ENCODE measurements around the gene SAA2.
"Not testable (repeated sequence)": the region's sequence is repeated elsewhere in the genome, so short reads cannot be mapped to it uniquely, and the experiment has no call there.

The SAA2 gene

GRCh38 chr11:18265949-18266348, 17.5 kb upstream of the SAA2 start, which contains the start of gene SAA1:
Gene SAA1 (plus strand): TSS chr11:18266264. CDS start chr11:18266888, 624 bp downstream.
- TF ChIP-seq CTCF (IDR thresholded peaks at IDR 0.05; ENCODE audit: low read depth, low read length) = no peak
- Histone ChIP-seq H3K9me3 (ENCODE audit: severe bottlenecking) (no peaks in the 10 kb centered on the region), H3K27me3 (ENCODE audit: insufficient read depth, low read depth, severe bottlenecking) (no peaks in the 10 kb centered on the region), H3K36me3 (no peaks in the 10 kb centered on the region), H3K4me3 (ENCODE audit: low read depth, low read length) (no peak within 1 kb of the TSS), H3K27ac (no peak within 1 kb of the TSS)
- no peak for DNase-seq

GRCh38 chr11:18264677-18265555, 16.4 kb upstream of the SAA2 start:
- H3K4me3 ChIP-seq (ENCODE audit: low read depth, low read length) = no peak overlapping the region
- no peak for DNase-seq
- TF ChIP-seq CTCF (IDR thresholded peaks at IDR 0.05; ENCODE audit: low read depth, low read length) = no peak
- H3K36me3 ChIP-seq = no peaks in the 10 kb centered on the region
- no peaks in the 10 kb centered on the region for H3K9me3 ChIP-seq (ENCODE audit: severe bottlenecking)
- no peak overlapping the region for H3K27ac ChIP-seq
- no peaks in the 10 kb centered on the region for H3K27me3 ChIP-seq (ENCODE audit: insufficient read depth, low read depth, severe bottlenecking)

GRCh38 chr11:18264035-18264434, 15.6 kb upstream of the SAA2 start:
- DNase-seq = no peak
- Histone ChIP-seq H3K27ac (no peak overlapping the region), H3K27me3 (ENCODE audit: insufficient read depth, low read depth, severe bottlenecking) (no peaks in the 10 kb centered on the region), H3K4me3 (ENCODE audit: low read depth, low read length) (no peak overlapping the region), H3K9me3 (ENCODE audit: severe bottlenecking) (no peaks in the 10 kb centered on the region), H3K36me3 (no peaks in the 10 kb centered on the region)
- no peak for TF ChIP-seq CTCF (IDR thresholded peaks at IDR 0.05; ENCODE audit: low read depth, low read length)

- DNase-seq; H3K27me3 ChIP-seq (ENCODE audit: insufficient read depth, low read depth, severe bottlenecking); H3K27ac ChIP-seq; H3K9me3 ChIP-seq (ENCODE audit: severe bottlenecking); H3K36me3 ChIP-seq; H3K4me3 ChIP-seq (ENCODE audit: low read depth, low read length): not testable (repeated sequence)
Measured at GRCh38 chr11:18262681-18263350, 14.3 kb upstream of the SAA2 start.

GRCh38 chr11:18261721-18262120, 13.3 kb upstream of the SAA2 start:
- Histone ChIP-seq H3K27ac (no peak overlapping the region), H3K9me3 (ENCODE audit: severe bottlenecking) (no peaks in the 10 kb centered on the region), H3K27me3 (ENCODE audit: insufficient read depth, low read depth, severe bottlenecking) (no peaks in the 10 kb centered on the region), H3K4me3 (ENCODE audit: low read depth, low read length) (no peak overlapping the region), H3K36me3 (no peaks in the 10 kb centered on the region)
- TF ChIP-seq CTCF (IDR thresholded peaks at IDR 0.05; ENCODE audit: low read depth, low read length) = no peak
- no peak for DNase-seq

- H3K27me3 ChIP-seq (ENCODE audit: insufficient read depth, low read depth, severe bottlenecking) = no peaks in the 10 kb centered on the region
- H3K4me3 ChIP-seq (ENCODE audit: low read depth, low read length) = no peak overlapping the region
- H3K27ac ChIP-seq = no peak overlapping the region
- TF ChIP-seq CTCF (IDR thresholded peaks at IDR 0.05; ENCODE audit: low read depth, low read length) = no peak
- DNase-seq = no peak
- H3K36me3 ChIP-seq = no peaks in the 10 kb centered on the region
- H3K9me3 ChIP-seq (ENCODE audit: severe bottlenecking) = no peaks in the 10 kb centered on the region
Measured at GRCh38 chr11:18259259-18259658, 10.8 kb upstream of the SAA2 start.

Data from WERI-Rb-1 (cell line).